NT2/D1 (cell line): ENCODE results near the gene NKAIN2.

ENCODE experiments used
- SUZ12 ChIP-seq: IDR thresholded peaks from 2 replicates; pipeline ENCODE4 v1.6.1; 2011; ENCODE audit not compliant: insufficient read length, insufficient read depth; ENCODE audit errors: extremely low read depth
- YY1 ChIP-seq: IDR thresholded peaks from 2 replicates; pipeline ENCODE4 v1.6.1; 2011; ENCODE audit not compliant: insufficient read length, insufficient read depth
- ZNF274 ChIP-seq: IDR thresholded peaks from 2 replicates; pipeline ENCODE4 v1.6.1; 2011; ENCODE audit warnings: mild to moderate bottlenecking, low read depth, low read length

- TF ChIP-seq YY1, result no peak
- no peak for TF ChIP-seq ZNF274
- no peak for TF ChIP-seq SUZ12
Observed at GRCh38 chr6:123904228-123904627, 100.6 kb downstream of the NKAIN2 start.
